ENCODE measurements around the gene PDCD1.

DNA sequence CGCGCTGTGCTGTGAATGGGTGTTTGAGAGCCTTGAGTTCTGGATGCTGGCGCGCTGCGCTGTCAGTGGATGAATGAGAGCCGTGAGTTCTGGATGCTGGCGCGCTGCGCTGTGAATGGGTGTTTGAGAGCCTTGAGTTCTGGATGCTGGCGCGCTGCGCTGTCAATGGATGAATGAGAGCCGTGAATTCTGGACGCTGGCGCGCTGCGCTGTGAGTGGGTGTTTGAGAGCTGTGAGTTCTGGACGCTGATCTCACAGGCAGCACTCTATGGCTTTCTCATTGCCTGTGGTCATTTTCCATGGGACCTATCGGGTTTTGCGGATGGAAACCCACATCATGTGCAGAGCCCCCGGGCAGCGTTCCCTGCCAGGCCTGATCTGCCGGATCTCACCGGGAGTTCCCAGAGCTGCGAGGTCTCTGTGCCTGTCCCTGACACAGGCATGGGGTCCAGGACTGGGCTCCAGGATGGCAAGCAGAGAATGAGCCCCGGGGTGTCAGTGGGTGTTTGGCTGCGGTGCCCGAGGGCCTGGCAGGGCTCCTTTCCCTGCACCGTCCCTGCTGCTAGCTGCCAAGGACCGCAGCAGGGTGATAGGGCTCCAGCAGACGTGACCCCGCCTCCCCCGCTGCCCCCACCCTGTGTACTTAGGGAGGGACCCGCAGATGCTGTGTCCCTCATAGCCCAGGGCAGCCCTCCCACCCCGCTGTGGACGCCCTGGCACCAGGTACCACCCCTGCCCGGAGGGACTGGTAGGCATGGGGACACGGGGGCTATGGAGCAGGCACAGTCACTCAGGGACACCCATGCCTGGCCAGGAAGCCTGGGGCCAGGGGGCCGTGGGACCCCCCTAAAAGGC lies 9.7 kb downstream of the PDCD1 start:
- no peak for TF ChIP-seq EZH2 (IDR thresholded peaks at IDR 0.05; ENCODE audit: low read depth)
- TF ChIP-seq, protein P1, sequence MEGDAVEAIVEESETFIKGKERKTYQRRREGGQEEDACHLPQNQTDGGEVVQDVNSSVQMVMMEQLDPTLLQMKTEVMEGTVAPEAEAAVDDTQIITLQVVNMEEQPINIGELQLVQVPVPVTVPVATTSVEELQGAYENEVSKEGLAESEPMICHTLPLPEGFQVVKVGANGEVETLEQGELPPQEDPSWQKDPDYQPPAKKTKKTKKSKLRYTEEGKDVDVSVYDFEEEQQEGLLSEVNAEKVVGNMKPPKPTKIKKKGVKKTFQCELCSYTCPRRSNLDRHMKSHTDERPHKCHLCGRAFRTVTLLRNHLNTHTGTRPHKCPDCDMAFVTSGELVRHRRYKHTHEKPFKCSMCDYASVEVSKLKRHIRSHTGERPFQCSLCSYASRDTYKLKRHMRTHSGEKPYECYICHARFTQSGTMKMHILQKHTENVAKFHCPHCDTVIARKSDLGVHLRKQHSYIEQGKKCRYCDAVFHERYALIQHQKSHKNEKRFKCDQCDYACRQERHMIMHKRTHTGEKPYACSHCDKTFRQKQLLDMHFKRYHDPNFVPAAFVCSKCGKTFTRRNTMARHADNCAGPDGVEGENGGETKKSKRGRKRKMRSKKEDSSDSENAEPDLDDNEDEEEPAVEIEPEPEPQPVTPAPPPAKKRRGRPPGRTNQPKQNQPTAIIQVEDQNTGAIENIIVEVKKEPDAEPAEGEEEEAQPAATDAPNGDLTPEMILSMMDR (conservative IDR thresholded peaks at IDR 0.05), result no peak
